Activated CD4-positive, alpha-beta T cell treated with anti-CD3 and anti-CD28 coated beads, Interleukin-2, amount 50 U/mL, for 48 hours (primary cell): ENCODE data around the gene CCDC85B.

Source experiments
- DNase-seq, 2 experiments: peaks; one replicate each; pipeline ENCODE4 v3.0.0-alpha.2; 2020

The CCDC85B gene

DNA sequence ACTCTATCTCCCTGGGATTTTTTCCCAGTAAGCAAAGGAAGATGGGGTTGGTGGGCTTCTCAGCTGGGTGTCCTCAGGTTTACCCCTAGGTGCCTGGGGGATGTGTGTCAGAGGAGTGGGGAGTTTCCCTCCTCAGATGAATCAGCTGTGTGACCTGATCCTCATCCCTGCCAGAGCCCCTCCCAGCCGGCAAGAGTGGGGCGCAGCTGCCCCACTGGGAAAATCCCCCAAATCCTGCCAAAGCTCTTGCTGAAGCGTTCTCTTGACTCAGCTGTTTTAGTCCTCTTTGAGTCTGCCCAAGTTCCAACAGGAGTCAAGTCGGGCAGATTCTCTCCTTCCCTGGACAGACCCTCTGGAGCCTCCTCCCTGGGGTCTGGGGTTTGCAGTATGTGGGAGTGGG lies 22.4 kb downstream of the CCDC85B start:
- DNase-seq: no peak

DNA sequence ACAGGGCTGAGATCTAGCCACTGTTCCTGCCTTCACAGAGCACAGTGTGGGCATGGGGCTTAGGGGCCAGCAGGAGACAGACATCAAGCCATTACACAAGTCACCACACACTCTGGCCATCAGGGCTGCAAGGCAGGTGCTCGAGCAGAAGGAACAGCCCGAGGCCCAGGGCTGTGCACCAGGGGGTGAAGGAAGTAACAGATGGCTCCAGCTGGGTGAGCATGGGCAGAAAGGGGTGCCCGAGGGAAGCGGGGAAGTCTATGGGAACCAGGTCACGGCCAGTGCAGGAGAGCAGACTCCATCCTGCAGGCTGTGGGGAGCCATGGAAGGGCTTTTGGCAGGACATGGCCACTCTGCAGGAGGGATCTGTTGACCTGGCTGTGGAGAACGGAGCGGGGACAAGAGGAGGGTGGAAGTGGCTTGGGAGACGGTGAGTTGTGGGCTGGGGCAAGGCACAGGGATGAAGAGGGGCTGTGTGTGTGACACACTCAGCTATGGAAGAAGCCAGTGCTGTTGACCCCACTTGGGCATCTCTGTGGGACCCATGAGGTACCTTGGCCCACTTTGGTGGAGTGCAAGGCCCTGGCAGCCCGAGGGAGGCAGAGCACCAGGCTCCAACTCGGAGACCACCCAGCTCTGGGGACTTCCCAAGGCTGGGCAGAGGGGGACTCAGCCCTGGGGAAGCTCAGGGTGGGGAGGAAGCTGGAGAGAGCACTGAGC lies 24.8 kb downstream of the CCDC85B start:
- DNase-seq: no peak

- no peak for DNase-seq
Observed at GRCh38 chr11:65915821-65916251, 25.4 kb downstream of the CCDC85B start.

- no peak for DNase-seq
Observed at GRCh38 chr11:65916391-65916790, 25.9 kb downstream of the CCDC85B start.

DNA sequence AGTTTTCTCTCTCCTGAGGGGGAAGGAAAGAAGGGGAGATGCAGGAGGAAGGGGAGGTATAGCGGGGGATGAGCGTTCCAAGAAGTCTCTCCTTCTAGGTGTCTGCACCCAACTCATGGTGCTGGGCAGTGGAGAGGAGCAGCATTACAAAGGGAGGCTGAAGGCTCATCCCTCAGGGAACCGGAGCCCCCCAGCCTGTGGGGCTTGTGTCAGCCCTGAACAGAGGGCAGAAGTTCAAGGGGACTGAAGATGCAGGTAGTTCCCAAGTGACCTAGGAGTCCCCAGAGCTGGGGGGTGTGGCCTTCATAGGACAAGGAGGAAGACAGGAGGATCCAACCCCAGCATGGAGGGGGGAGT lies 26.6 kb downstream of the CCDC85B start:
- no peak for DNase-seq

DNA sequence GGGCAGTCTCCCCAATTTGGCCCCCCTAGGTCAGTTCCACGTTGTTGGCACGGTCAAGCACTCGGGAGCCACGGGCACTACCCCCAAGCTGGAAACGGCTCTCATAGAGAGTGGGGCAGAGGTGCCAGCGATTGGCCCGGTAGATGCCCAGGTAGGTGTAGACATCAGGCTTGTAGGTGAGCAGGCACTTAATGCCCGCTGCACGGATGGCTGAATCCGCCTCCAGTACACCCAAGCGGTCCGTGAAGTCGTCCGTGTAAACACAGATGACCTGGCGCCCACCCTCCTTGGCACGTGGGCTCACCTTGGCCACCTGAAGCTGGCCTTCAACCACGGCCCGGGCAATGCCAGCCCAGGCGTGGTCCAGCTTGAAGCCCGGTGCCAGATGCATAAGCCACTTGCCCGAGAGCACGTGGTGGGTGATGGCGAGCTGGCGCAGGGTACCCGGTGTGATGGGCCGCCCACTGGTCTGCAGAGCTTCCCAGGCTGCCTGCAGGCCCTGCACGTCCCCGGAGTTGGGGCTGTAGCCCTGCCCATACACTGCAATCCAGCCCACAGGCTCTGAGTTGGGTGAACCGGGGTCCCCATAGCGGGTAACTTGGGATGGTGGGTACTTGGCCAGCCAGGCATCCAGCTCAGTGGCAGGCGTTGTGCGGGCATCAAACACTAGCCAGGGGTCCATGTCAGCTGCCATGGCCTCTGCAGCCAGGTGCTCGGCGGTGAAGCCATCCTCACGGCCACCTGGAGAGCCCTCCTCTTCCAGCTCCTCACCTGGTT lies 27.1 kb downstream of the CCDC85B start:
- no peak for DNase-seq

- no peak for DNase-seq
Observed at GRCh38 chr11:65918211-65919140, 28.0 kb downstream of the CCDC85B start, which contains the start of gene C11orf68. Gene C11orf68 (minus strand): TSS chr11:65919062. CDS start chr11:65919031, 31 bp downstream.

DNA sequence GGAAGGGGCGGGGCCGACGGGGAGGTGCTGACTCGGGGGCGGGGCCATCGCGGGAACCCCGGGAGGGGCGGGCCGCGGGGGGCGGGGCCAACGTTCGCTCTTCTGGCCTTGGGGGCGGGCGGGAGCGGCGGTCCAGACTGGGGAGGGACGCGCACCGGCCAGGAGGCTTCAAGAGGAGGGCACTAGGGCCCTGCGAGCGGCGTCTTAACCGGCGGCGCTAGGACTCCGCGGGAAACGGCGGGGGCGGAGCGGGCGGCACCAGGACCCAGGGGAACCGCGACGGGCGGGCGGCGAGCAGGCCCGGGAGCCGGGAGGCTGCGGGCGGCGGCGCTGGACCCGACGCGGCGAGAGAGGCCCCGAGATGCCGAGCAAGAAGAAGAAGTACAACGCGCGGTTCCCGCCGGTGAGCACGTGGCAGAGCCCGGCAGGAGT lies 28.7 kb downstream of the CCDC85B start, which contains the start of gene DRAP1:
TSS of gene DRAP1 (plus strand) at position 286 of the 432 bp plus-strand sequence. CDS start at position 362, 76 bp downstream.
- DNase-seq: peak; percentile 98 to 99

DNA sequence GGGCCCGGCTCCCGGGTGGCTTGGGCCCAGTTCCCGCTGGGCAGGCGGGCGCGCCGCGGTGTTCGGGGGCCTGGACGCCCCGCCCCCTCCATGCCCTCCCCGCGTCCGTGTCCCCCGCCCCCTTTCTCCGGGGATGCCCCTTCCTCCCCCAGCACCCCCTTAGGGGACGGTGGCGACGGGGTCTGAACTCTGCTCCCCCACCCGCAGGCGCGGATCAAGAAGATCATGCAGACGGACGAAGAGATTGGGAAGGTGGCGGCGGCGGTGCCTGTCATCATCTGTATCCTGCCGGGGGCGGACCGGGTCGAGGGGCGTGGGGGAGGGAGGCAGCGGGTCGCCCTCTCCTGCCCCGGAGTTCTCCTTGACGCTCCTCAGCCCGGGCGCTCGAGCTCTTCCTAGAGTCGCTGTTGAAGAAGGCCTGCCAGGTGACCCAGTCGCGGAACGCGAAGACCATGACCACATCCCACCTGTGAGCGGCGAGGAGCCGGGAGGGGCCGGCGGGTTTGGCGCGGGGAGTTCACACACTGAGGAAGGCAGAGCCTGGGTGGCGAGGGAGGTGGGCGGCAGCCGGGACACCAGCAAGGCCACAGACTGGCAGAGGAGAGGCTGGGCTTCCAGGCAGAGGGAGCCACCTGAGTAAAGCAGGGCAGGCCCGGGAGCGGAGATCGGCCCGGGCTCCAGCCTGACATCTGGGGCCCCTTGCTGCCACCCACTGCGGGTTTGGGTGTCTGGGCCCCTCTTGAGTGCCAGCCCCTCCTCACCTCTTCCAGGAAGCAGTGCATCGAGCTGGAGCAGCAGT lies 29.3 kb downstream of the CCDC85B start:
- peak; percentile 66 to 68 for DNase-seq

DNA sequence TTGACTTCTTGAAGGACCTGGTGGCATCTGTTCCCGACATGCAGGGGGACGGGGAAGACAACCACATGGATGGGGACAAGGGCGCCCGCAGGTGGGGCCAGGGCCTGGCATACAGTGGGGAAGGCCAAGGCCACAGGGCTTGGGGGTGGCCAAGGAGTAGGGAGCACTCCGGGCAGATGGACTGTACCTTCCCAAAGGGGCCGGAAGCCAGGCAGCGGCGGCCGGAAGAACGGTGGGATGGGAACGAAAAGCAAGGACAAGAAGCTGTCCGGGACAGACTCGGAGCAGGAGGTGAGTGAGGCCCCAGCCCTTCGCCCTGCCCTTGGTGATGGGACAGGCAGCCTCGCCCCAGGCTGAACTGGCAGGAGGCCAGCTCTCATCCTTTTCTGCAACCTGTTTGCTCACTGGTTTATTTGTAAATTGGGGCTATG lies 29.9 kb downstream of the CCDC85B start:
- DNase-seq: no peak

- no peak for DNase-seq
Observed at GRCh38 chr11:65921033-65921555, 30.6 kb downstream of the CCDC85B start.

DNA sequence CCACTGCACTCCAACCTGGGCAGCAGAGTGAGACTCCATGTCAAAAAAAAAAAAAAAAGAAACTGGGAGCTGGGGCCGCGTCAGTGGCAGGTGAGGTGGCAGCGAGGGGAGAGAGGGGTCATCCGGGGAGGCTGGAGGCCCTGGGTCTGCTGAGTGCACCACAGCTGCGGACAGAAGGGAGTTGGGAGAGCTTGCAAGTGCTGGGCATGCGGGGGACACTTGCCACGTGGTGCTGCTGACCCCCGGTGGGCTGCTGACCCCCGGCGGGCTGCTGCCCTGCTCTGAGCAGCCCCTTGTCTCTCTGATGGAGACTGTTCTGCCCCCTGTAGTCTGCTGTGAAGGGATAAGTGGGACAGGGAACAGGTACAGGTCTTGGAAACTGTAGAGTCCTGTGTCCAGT lies 31.4 kb downstream of the CCDC85B start:
- DNase-seq: no peak

- no peak for DNase-seq
Observed at GRCh38 chr11:65922565-65922964, 32.1 kb downstream of the CCDC85B start.

DNA sequence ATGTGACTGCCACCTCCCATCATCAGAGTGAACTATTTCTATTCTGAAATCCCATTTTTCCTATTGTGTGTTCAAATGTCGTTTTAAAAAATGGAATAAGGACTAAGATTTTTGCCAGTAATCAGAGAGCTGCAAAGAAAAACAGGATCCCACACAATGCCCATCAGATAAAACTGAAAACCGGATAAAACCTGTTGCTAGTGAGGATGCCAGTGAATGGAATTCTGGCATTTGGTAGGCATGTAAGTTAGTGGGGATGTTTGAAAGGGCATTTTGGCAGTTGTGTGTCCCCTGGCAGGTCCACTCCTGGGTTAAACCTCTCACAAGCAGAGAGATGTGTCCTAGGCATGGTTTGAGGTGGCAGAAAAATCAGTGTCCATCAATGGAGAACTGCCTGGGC lies 34.9 kb downstream of the CCDC85B start:
- DNase-seq: no peak

- DNase-seq: peak; percentile 71 to 77
Observed at GRCh38 chr11:65927904-65928397, 37.5 kb downstream of the CCDC85B start.

DNA sequence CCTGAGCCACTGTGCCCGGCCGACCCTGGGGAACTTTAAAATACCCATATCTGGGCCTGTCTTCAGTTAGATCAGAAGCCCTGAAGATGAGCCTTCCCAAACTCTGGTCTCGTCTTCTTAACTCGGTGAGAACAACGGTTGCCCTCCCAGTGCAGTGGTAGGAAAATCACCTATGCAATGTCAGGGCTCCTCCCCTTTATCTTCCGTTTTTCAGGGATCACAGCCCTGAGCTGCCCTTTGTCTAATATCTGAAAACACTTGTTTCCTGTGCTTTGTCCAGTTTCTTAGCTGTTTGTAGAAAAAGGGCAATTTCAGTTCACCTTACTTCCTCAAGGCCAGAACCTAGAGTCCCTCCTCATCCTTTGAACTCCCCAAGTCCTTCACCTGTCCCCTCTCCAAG lies 38.2 kb downstream of the CCDC85B start:
- no peak for DNase-seq

DNA sequence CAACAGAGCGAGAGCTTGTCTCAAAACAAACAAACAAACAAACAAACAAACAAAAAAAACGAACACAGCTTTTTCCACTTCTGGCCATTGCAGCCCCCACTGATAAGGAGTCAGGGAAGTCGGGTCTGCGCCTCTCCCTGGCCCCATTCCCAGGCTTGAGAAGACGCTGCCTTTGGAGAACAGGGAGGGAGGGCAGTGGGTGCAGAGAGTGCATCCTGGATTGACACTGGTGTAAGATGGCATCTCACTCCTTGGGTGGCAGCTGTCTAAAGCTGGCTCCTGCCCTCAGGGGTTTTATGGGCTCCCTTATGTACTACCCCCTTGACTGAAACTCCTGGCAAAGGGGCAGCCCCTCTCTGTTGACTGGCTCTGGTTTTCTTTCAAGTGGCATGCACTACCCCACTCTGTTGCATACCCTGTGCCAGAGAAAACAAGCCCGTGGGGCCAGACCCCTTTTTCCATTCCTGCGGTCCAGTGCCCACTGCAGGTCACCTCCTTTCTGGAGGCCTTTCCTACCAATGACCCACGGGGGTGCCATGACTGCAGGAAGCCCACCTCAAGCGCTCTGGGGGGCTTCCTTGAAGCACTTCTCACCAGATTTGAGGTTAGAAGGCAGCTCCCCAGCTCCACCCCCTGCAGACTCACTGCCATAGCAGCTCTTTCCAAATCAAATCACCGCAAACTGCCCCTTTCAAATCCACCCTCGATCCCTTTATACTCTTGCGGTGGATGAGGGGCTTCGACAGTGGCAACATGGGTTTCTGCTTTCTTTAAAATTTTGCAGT lies 41.5 kb downstream of the CCDC85B start:
- DNase-seq: no peak

DNA sequence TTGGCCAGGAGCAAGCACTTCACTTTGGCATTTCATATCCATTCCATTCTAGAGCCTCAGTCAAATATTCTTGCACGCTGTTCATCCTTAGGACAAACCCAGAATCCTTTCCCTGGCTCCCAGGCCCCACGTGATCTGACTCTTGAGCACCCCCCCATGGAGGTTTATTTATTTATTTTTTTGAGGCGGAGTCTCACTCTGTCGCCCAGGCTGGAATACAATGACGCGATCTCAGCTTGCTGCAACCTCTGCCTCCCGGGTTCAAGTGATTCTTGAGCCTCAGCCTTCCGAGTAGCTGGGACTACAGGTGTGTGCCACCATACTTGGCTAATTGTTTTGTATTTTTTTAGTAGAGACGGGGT lies 42.1 kb downstream of the CCDC85B start:
- no peak for DNase-seq

DNA sequence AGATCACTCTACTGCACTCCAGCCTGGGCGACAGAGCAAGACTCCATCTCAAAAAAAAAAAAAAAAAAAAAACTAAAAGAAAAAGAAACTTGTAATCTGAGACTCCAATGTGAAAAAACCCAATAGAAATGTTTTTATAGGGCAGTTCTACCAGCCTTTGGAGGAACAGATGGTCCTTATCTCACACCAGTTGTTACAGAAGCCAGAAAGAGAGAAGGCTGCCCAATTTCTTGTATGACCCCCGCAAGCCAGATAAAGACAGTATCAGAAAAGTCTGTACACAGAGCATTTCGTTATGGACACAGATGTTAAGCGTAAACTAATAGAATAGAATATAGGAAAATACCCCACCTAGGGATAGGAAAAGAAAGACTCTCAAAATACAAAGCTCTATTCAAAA lies 43.5 kb downstream of the CCDC85B start:
- DNase-seq: no peak

GRCh38 chr11:65937766-65938165 lies 47.3 kb downstream of the CCDC85B start:
- no peak for DNase-seq
